Measurements from ENCODE around the gene CST6. TPM values are rescaled to one million over a fixed set of nuclear protein-coding genes. Genes with fewer than 3 reads are reported as not detected.

The CST6 gene, protein sequence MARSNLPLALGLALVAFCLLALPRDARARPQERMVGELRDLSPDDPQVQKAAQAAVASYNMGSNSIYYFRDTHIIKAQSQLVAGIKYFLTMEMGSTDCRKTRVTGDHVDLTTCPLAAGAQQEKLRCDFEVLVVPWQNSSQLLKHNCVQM
- not detected for total RNA-seq

GRCh38 chr11:66011785-66012303, at the start of gene CST6:
Gene CST6 (plus strand): TSS chr11:66012008. CDS start chr11:66012045, 37 bp downstream.
- DNase-seq: no peak

DNA sequence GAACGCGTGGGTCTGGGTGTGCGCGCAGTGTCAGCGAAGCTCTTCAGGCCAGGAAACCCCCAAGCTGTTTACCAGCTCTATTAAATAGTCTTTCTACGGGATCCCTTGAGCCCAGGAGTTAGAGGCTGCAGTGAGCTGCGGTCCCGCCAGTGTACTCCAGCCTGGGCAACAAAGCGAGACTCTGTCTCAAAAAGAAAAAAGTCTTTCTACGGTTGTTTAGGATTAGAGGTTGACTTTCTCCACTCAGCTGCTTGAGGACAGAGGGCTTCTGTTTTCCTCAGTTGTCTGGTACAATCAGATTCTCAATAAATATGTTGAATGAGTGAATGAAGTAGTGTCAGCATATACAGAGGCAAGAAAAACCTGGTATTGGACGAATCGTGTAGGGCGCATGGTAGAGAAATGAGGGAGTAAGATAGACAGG, 49.7 kb upstream of the CST6 start:
- no peak for DNase-seq

DNA sequence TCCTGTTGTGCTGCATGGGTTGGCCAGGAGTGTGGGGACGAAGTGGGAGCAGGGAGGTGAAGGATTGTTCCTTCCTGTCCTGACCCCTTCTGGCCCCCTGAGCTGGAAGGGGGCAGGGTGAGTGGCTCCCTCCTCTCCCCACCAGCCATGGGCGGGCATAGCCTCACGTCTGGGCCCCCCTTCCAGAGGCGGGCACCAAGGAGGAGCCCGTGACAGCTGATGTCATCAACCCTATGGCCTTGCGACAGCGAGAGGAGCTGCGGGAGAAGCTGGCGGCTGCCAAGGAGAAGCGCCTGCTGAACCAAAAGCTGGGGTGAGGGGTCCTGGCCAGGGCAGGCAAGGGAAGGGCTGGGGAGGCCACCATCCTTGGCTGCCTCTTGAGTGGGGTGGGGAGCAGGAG, 46.9 kb upstream of the CST6 start:
- no peak for DNase-seq

- DNase-seq: no peak
These were observed 45.6 kb upstream of the CST6 start for GRCh38 chr11:65965986-65966762.

DNA sequence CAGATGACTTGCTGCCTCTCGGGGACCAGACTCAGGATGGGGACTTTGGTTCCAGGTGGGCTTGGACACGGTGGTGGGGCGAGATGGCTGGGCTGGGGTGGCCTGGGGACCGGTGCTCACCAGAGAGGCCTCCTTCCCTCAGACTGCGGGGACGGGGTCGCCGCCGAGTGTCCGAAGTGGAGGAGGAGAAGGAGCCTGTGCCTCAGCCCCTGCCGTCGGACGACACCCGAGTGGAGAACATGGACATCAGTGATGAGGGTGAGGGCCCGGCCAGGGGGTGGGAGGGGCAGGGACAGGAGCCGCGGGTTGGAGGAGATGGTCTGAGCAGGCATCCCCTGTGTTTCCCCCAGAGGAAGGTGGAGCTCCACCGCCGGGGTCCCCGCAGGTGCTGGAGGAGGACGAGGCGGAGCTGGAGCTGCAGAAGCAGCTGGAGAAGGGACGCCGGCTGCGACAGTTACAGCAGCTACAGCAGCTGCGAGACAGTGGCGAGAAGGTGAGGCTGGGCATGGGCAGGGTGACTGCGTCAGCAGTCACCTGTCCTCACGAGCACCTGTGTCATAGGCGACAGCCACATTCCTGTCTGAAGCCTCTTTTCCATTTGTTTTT, 44.4 kb upstream of the CST6 start:
- no peak for DNase-seq

- no peak for DNase-seq
These were observed 43.0 kb upstream of the CST6 start for GRCh38 chr11:65968600-65969482.

DNA sequence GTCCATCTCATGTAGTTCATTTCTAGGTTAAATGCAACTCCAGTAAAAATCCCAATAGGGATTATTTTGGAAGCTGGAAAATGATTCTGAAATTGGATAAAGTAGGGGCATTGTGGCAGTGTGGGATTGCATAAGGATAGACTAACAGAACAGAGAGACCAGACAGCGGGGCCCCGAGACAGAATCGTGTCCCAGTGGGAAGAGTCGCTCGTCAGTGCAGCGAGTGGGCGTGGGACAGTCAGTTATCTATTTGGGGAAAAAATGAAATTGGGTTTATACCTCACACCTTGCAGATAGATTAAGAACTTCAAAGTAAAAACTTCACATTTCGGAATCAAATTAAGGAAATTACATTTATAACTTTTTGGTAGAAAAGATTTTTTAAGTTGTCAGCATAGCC, 39.7 kb upstream of the CST6 start:
- no peak for DNase-seq

DNA sequence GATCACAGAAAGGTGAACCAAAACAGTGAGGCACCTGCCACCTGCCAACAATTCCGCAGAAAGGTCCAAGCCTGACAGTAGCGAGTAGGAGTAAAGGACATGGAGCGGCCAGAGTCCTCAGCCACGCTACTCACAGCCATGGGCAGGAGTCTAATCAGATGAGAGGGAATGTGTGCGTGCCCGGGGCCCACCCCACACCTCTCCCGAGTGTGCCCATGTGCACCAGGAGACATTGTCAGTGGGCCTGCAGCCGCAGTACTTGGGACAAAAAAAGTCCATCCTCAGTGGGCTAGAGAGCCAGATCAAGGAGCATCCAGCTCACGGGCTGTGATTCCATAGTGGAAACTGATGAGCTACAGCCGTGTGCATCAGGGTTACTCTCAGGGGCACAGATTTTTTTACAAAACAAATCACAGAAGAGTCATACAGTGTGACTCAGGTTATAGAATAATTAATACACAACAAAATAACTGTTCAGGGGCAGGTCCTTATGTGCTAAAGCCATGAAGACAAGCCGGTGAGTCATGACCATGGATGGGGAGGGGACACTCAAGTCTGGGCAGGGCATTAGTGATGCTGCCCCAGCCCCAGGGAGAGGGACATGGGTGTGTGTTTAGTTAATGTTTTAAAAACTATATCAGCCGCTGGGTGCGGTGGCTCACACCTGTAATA, 38.2 kb upstream of the CST6 start:
- no peak for DNase-seq

DNA sequence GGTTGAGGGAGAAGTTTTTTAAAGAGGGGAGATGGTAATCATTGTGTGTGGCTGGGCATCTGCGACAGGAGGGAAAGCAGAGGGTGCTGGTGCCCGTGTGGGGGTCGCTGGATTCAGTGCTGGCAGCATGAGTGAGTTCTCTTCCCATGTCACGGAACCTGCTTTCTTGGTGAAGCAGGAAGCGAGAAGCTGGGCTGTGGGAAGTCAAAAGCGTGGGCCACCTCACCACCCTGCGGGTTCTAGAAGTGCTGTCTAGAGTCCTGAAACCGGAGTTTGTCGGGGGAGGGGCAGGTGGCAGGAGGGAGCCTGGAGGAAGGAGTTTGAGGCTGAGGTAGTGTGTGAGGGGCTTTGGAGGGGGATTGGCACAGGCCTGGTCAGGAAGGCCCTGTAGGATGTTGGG, 36.0 kb upstream of the CST6 start:
- no peak for DNase-seq

DNA sequence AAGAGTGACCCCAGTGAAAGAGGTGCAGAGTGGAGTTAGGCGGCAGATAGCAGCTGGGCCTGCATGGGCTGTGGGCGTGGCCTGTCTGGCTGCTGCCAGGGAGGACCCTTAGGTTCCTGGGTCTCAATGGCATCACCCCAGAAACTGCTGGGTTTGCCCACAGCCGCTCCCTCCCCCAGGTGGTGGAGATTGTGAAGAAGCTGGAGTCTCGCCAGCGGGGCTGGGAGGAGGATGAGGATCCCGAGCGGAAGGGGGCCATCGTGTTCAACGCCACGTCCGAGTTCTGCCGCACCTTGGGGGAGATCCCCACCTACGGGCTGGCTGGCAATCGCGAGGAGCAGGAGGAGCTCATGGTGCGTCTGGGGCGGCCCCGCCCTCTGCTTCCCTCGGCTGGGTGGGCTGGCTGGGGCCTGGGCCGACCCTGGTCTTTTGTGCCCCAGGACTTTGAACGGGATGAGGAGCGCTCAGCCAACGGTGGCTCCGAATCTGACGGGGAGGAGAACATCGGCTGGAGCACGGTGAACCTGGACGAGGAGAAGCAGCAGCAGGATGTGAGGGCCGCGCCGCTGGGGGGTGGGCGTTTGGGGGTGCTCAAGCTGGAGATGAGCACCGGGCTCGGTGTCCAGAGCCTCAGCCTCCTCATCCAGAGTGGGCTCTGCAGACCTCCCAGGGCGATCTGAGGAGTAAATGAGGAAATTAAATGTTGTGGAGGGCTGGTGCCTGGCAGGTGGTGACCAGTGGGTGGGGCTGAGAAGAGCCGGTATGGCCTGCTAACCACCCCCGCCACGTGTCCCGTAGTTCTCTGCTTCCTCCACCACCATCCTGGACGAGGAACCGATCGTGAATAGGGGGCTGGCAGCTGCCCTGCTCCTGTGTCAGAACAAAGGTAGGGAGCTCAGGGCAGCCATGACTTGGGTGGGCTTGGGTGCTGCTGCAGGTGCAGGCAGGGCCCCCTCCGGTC, 35.3 kb upstream of the CST6 start:
- no peak for DNase-seq

DNA sequence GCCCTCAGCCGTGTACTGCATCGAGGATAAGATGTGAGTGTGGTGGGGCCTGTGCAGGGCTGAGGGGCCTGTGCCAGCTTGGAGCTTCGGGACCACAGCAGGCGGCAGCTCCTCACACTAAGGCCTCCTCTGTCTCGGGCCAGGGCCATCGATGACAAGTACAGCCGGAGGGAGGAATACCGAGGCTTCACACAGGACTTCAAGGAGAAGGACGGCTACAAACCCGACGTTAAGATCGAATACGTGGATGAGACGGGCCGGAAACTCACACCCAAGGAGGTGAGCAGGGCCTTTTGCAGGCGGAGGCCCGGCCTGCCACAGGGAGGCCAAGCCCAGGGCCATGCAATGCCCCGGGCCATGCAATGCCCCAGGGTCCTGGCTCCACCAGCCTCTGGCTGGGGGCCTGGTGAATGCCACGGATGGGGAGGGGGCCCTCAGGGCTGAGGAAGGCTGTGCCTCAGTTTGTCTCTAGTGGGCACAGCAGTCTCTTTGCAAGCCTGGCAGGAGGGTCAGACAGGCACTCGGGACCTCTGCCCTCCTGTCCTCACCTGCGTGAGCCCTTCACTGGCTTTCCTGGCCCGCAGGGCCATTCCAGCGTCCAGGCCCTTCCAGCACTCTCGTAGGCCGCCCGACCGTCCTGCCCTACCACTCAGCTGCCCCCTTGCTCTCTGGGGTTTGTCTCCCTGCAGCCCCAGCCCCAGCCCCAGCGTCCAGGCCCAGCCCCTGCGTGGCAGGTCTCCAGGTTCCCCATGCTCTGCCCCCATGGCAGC, 34.0 kb upstream of the CST6 start:
- DNase-seq: no peak

DNA sequence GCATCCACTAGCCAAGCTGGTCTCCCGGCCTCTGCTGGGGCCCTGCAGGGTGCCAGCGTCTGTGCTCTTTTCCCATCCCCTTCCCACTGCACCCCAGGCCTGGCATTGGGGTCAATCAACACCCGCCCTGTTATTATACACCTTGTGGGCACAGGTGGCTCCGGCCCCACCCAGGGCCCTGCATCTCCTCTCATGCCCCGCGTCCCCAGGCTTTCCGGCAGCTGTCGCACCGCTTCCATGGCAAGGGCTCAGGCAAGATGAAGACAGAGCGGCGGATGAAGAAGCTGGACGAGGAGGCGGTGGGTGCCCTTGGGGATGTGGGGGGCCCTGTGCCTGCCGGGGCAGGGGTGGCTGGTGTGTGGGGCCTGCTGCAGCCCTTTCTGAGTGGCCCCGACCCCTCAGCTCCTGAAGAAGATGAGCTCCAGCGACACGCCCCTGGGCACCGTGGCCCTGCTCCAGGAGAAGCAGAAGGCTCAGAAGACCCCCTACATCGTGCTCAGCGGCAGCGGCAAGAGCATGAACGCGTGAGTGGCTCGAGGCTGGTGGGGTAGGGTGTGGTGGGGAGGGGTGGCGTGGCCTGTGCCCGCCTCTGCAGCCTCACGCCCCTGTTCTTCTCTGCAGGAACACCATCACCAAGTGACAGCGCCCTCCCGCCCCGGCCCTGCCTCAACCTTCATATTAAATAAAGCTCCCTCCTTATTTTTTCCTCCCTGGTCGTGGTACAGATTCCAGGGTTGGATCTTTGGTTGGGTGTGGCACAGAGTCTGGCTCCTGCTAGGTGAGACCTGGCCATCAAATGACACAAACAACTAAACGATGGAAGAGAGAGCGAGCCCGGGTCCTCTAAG, 33.2 kb upstream of the CST6 start:
- no peak for DNase-seq

GRCh38 chr11:65979261-65979759, 32.5 kb upstream of the CST6 start:
- no peak for DNase-seq

DNA sequence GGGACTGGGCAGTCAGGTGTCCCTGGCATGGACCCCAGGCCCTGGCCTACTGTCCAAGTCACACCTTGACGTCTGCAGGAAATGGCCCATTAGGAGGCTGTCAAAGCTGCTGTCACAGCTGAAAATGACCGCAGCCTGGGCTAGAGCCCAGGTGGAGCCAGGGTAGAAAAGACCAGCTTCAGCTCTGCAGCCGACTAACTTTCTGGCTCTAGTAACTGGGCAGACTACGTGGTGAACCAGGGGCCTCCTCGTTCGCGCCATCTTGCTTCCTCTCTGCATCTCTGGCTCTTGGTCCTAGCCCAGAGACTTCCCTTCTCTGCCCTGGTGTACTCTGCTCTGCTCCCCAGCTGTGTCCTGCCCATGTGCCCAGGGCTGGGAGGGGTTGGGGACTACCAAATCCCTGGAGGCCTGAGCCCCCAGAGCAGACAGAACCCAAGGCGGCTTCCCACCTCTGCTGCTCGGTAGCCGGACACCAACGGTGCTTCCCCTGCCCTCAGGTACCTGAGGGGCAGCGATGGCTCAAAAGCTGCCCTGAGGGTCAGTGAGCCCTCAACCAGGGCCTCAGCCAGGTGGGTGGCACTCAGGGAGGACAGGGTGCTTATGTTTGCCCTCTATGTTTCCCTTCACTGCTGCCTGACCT, 30.6 kb upstream of the CST6 start:
- no peak for DNase-seq

DNA sequence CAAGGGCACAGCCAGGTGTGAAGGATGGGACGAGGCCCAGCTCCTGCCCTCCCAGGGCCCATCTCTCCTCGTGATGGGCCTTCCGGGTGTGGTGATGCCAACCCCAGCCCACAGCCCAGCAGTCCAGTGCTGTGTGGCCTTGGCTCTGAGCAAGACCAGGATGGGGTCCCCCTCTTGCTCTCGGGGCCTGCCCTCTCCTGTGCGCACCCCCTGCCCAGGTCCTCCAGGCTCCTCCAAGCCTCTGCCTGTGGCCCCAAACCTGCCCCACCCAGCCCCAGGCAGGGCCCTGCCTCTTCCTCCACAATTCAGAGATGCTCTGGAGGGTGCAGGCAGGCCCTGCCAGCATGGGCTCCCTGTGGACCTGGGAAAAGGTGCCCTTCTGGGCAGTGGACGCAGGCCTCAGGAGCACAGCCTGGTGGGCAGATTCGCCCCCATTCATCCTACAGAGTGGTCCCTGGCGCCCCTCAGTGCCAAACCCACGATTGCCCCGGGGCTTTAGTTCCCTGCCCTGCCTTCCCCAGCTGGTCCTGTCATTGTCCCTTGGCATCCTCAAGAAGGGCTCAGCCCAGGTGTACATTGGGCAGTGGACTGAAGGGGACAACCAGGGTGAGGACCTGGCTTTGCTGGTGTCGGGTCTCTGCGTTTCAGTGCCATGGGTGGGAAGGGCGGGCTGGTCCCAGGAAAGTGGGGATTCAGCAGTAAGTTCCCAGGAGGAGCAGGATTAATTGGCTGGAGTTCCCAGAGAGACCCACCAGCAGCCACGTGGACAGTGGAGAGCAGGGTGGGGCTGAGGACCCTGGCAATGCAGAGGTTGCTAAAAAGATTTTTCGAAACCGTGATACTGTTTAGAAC, 29.6 kb upstream of the CST6 start:
- DNase-seq: no peak

- DNase-seq: no peak
These were observed 28.8 kb upstream of the CST6 start for GRCh38 chr11:65982824-65983588.

DNA sequence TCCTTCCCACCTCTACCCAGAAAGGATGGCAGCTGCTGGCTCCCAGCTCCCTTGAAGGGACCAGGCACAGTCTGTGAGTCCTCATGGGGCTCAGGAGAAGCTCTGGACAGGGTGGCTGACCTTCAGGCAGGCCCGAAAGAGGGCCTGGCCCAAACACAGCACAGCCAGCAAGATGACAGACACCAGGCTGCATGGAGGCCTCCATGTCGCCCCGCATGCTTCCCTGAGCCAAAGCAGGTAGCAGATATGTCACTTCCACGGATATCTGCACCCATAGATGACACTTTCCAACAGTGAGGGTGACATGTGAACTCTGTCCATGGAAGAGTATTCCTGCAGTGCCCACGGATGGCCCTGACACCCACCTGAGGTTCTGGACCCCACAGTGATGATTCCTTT, 28.2 kb upstream of the CST6 start:
- no peak for DNase-seq
